Stimulated activated CD4-positive, alpha-beta T cell treated with anti-CD3 and anti-CD28 coated beads, Interleukin-12 subunit alpha, Interleukin-12 subunit beta, amount 100 ng/mL, for 24 hours (primary cell): Measurements from ENCODE around the gene STK10.

Source experiments
- DNase-seq, 2 experiments: peaks; one replicate each; pipeline ENCODE4 v3.0.0-alpha.2; 2020; ENCODE audit warnings: low read depth in 2 of 2

The STK10 gene

GRCh38 chr5:172188893-172189692, 1.1 kb upstream of the STK10 start:
- DNase-seq: no peak

- peak in 1 of 2 experiments; percentile 63 for DNase-seq
Measured at GRCh38 chr5:172187118-172188032, 649 bp downstream of the STK10 start.

GRCh38 chr5:172186114-172186695, 1.8 kb downstream of the STK10 start:
- DNase-seq: no peak

- no peak for DNase-seq
Measured at GRCh38 chr5:172185096-172185461, 2.9 kb downstream of the STK10 start.

GRCh38 chr5:172183881-172184280, 4.1 kb downstream of the STK10 start:
- DNase-seq: no peak

GRCh38 chr5:172182291-172182690, 5.7 kb downstream of the STK10 start:
- DNase-seq: no peak

GRCh38 chr5:172180936-172181335, 7.1 kb downstream of the STK10 start:
- no peak for DNase-seq

- peak in 1 of 2 experiments; percentile 36 for DNase-seq
Measured at GRCh38 chr5:172178991-172179989, 8.7 kb downstream of the STK10 start.

GRCh38 chr5:172178301-172178987, 9.6 kb downstream of the STK10 start:
- DNase-seq: no peak

- DNase-seq: no peak
Measured at GRCh38 chr5:172177176-172177575, 10.8 kb downstream of the STK10 start.

- peak; percentile 82 to 89 for DNase-seq
Measured at GRCh38 chr5:172175263-172175719, 12.7 kb downstream of the STK10 start.

- peak; percentile 61 to 80 for DNase-seq
Measured at GRCh38 chr5:172173564-172174153, 14.4 kb downstream of the STK10 start.

GRCh38 chr5:172172912-172173563, 15.0 kb downstream of the STK10 start:
- DNase-seq: no peak

GRCh38 chr5:172171118-172171517, 16.9 kb downstream of the STK10 start:
- DNase-seq: no peak

GRCh38 chr5:172170251-172170701, 17.7 kb downstream of the STK10 start:
- no peak for DNase-seq

GRCh38 chr5:172169216-172169615, 18.8 kb downstream of the STK10 start:
- DNase-seq: no peak

GRCh38 chr5:172168311-172168710, 19.7 kb downstream of the STK10 start:
- DNase-seq: no peak

- no peak for DNase-seq
Measured at GRCh38 chr5:172167895-172168294, 20.1 kb downstream of the STK10 start.
